ENCODE data around the gene RALA.

The RALA gene

GRCh38 chr7:39587393-39587792, 36.0 kb upstream of the RALA start:
- DNase-seq (ENCODE audit: low read depth): no peak
- TF ChIP-seq CTCF (IDR thresholded peaks at IDR 0.05; ENCODE audit: insufficient read depth, low read depth, low read length, missing control alignments): no peak
- no peak overlapping the region for H3K4me3 ChIP-seq (ENCODE audit: low read depth, low read length)

GRCh38 chr7:39588416-39588815, 35.0 kb upstream of the RALA start:
- no peak for DNase-seq (ENCODE audit: low read depth)
- no peak overlapping the region for H3K4me3 ChIP-seq (ENCODE audit: low read depth, low read length)
- TF ChIP-seq CTCF (IDR thresholded peaks at IDR 0.05; ENCODE audit: insufficient read depth, low read depth, low read length, missing control alignments): no peak

GRCh38 chr7:39589323-39590111, 33.9 kb upstream of the RALA start:
- H3K4me3 ChIP-seq (ENCODE audit: low read depth, low read length): no peak overlapping the region
- peak; percentile 78 for DNase-seq (ENCODE audit: low read depth)
- no peak for TF ChIP-seq CTCF (IDR thresholded peaks at IDR 0.05; ENCODE audit: insufficient read depth, low read depth, low read length, missing control alignments)

GRCh38 chr7:39592586-39592985, 30.8 kb upstream of the RALA start:
- no peak for TF ChIP-seq CTCF (IDR thresholded peaks at IDR 0.05; ENCODE audit: insufficient read depth, low read depth, low read length, missing control alignments)
- no peak for DNase-seq (ENCODE audit: low read depth)
- no peak overlapping the region for H3K4me3 ChIP-seq (ENCODE audit: low read depth, low read length)

- no peak for DNase-seq (ENCODE audit: low read depth)
- no peak for TF ChIP-seq CTCF (IDR thresholded peaks at IDR 0.05; ENCODE audit: insufficient read depth, low read depth, low read length, missing control alignments)
Observed at GRCh38 chr7:39594988-39595620, 28.3 kb upstream of the RALA start.

GRCh38 chr7:39602351-39602750, 21.0 kb upstream of the RALA start:
- H3K4me3 ChIP-seq (ENCODE audit: low read depth, low read length): no peak overlapping the region
- no peak for DNase-seq (ENCODE audit: low read depth)
- TF ChIP-seq CTCF (IDR thresholded peaks at IDR 0.05; ENCODE audit: insufficient read depth, low read depth, low read length, missing control alignments): no peak

More at GRCh38 chr7:39594988-39595620, 28.3 kb upstream of the RALA start:
- no peak overlapping the region for H3K4me3 ChIP-seq (ENCODE audit: low read depth, low read length)

All from GM12865 (cell line).